Stimulated activated CD8-positive, alpha-beta memory T cell treated with anti-CD3 and anti-CD28 coated beads, Interleukin-2, amount 100 ng/mL, for 1 hour (primary cell): ENCODE data around the gene IL9.
"Not testable (repeated sequence)": the region's sequence is repeated elsewhere in the genome, so short reads cannot be mapped to it uniquely, and the experiment has no call there.

Experiments
- DNase-seq, 2 donors: peaks; one replicate each; pipeline ENCODE4 v3.0.0-alpha.2; 2020; ENCODE audit warnings: low read depth in 2 of 2

IL9 gene

DNA sequence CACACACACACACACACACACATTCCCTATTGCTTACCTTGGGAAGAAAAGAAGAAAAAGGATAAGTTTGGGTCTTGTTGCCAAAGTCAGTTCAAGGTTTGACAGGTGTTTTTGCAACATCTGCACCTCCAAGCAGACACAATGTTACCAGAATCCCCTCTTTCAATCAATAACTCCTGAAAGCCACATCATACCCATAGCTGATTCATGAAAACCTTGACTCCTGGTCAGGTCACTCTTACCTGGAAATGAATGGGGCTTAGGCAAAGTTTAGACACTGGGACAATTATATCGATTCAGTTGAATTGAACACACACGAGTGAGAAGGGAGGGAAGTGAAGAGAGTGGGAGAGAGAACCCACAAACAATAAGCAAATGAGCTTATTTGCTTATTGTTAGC is 27.0 kb downstream of the IL9 start:
- DNase-seq = no peak

DNA sequence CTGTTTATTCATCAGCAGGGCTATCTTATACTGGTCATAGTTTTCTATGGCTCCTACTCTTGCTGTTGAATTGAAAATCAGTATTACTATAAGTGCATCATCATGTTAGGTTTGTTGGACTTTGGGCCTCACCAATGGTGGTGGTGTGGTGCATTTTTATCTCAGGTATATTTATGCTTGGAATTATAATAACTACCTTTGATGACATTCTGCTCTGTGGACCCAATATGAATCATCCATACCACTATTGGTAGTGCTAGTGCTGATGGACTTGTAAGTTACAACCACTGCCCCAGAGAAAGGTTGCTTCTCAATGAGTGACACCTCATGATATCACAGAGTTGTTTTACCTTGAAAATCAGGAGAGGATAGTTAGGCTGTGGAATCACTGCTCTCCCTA is 28.0 kb downstream of the IL9 start:
- no peak for DNase-seq

DNA sequence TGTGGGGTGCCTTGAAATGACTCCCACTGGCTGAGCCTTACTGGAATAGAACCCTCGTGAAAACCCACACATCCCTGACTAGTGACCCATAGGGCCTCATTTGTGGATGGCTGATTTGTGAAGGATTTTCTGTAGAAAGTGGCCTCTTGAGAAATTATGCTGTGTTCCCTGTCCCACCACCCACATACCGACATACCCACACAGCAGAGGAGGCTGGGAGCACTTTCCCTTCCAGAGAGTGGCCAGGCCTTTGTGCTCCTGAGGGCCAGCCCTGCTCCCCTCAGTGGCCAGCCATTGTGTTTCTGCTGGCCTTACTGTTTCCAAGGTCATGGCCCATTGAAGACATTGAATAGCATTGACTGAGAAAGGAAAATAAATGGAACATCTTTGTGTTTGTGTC is 29.6 kb downstream of the IL9 start:
- DNase-seq = no peak

DNA sequence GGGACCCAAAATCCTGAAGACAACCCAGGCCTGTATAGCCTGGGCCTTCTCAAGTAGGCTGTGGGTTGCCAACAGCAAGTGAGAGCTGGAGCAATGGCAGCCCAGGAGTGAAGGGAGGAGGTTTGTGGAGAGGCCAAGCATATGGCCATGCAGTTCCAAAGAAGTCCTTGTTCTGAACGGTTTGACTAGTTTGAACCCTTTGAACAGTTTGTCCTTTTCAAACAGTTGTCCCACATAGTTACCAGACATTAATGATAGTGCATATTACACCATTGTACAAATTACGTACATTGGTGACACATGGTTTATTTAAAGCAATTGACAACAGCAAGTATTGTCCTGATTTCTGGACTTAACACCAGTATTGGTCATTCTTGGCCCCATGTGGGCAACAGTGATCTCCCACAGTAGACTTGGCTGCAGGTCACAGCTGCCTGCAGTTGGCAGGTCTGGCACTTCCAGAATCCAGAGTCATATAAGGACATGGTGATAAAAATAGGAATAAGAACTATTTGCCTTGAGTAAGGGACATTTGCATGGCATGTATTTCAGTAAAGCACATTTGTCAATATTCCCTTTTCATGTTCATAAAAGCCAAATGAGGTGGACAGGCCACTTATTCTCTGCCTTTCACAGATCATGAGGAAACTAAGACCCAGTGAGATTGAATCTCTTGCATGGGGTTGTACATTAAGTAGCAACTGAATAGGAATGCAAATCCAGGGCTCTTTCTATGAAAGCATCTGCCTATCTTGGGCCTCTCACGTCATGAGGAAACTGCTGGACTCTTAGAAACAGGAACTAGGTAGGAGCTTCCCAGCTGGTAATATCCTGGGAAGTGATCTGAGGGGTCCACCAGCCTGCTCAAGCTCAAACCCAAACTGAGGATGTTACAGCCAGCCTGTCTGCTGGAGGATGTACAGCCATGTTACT is 30.9 kb downstream of the IL9 start:
- DNase-seq = no peak

DNA sequence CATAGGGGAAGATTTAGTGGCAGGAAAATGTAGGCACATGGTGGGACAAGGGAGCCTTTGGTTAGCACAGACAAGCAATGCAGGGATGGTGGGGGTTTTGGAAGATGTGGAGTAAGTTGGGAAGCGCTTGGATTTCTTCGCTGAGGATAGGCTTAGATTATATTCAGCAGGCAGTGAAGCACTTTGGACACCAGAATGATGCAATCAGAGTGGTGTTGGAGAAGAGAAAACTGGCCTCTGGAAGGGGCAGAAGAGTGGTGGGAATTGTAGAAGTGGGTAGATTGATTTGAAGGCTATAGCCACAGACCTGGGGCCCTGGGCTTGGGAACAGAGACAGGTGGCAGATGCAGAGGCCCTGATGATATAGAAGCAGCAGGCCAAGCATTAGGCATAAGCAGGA is 32.9 kb downstream of the IL9 start:
- DNase-seq = no peak

DNA sequence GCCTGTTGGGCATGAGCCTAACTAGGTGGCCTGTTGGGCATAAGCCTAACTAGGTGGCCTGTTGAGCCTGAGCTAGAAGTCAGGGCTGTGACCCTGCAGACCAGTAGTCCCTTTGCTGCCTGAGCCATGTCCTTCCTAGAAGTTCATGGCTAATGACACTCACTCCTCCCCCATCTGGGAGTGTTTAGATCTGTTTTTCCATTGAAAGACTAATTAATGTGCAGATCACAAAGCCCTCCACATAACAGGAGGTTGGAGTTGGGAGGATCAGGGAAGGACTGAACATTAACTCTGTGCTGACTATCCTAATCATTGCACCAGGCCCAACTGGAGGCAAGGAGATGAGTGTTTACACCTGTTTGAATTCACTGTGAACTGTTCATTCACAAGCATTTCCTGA is 33.6 kb downstream of the IL9 start:
- no peak for DNase-seq

DNA sequence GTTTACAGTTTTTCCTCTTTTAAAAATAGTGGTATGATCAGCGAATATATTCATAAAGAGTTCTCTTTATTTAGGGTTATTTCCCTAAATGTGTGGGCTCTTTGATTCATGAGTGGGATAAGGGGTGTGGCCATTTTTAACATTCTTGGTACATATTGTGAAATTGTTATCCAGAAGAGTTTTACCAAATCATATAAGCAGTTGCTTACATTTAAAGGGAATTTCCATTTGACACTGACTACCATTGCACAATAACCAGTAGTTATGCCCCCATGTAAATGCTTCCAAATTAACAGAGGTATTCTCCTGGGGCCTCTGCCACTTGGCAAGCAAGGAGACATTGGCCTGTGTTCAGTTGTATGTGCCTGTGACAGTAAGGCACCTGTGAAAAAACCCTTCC is 34.0 kb downstream of the IL9 start:
- no peak for DNase-seq

DNA sequence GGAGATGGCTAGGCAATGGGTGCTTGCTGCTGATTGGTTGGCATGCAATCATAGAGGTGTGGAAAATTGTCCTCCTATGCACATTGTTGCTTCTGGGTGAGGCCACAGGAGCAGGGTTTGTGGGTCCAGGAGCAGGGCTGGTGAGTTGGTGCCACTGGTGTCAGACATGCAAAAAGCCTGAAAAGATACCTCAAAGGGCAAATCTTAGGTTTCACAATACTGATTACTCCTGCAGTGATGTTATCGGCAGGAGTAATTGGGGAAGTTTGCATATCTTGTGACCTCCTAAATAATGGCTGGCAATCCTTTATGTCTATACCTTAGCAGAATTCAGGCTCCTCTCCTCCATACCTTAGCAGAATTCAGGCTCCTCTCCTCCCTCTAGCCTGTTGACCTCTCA is 36.0 kb downstream of the IL9 start:
- DNase-seq = no peak

DNA sequence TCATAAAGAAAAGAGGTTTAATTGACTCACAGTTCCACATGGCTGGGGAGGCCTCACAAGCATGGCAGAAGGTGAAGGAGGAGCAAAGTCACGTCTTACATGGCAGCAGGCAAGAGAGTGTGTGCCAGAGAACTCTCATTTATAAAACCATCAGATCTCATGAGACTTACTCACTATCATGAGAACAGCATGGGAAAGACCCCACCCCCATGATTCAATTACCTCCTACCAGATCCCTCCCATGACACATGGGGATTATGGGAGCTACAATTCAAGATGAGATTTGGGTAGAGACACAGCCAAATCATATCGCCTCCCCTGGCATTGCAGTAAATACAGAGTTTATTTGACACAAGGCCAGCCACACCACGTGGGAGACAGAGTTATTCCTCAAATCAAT is 36.5 kb downstream of the IL9 start:
- DNase-seq = not testable (repeated sequence)

DNA sequence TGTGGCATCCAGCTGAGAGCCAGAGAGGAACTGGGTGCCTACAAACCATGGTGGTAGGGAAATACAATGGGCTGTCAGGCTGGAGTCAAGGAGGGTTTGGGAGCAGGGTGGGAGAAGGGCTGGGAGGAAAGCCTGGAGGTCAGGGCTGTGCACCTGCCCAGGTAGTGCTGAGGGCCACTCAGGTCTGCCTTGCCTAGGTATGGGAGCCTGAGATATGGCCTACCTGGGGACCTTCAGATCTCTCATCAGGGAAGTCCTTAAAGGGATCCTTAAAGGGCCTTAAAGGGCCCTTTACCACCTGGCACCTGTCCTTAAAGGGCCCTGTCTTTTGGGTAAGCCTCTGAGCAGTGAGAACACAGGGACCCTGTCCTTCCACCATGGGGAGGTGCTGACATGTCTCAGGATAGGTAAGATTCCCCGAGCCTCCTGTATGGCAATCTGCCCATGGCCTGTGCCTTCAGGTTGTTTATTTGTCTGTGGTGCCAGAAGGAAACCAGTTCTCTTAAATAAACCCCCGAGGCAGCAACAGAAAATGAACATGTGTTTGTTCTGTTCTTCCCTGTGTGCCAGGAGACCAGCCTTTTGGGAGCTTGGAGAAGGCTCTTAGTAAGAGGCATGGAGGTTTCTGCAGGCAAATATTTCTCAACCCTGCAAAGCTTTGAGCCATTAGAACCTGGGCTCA is 37.9 kb downstream of the IL9 start:
- DNase-seq = no peak

DNA sequence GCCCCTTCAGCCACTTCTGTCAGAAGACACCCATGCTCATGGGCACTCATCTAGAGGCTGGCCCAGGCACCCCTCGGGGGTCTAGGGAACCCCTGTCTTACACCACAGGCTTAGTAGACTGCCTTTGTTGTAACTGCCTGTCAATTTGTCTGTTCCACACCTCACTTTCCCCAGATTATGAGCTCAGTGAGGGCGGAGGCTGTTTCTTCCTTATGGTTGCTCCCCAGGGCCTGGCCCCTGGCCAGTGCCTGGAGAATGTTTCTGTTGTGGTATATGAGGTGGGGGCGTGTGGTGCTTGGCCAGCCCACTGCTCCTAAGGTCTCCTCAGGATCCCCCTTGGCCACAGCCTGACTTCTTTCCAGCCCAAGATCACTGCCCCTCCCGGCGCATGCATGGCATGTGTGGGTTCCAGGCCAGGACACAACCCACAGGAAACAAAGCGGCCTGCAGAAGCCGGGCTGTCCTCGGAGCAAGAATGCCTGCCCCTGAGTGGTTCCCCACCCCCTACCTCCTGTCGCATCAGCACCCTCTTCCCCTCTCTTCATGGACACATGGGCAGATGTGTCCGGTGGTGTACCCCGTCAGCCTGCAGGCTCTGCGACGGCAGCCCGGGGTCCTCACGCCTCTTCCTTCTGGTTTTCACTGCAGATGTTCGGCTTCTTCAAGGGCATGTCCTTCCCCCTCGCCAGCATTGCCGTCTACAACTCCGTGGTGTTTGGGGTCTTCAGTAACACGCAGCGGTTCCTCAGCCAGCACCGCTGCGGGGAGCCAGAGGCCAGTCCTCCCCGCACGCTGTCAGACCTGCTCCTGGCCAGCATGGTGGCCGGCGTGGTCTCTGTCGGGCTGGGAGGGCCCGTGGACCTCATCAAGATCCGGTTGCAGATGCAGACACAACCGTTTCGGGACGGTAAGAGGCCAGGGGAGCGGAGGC is 43.5 kb downstream of the IL9 start:
- DNase-seq = no peak

DNA sequence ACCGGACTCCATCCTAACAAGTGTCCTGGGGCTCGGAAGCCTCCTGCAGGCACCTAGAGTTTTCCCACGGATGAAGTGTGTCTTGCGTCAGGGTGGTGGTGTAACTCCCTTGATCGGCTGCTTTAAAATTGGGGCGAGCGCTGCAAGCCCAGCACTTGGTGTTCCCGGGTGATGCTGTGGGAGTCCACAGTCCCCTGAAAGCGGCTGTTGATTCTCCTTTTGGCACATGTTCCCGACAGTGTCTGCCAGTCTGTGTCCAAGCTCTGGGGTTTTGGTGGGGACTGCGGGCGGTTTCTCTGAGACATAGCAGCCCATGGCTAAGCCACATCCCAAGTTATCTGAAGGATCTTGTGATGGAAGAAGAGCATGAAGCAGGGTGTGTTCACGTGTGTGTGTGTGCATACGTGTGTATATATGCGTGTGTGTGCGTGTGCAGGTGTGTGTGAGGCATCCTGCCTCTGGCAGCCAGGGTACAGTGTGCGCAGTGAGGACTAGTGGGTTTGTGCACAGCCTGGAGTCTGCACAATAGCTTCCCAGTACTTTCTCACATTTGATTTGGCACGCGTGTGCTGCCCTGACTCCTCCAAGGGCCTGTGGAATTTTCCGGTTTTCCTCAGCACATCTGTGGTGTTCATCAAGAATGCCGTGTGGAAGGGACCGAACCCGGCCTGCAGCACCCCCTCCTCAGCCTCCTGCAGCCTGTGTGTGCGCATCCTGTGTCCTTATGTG is 44.3 kb downstream of the IL9 start:
- DNase-seq = no peak

DNA sequence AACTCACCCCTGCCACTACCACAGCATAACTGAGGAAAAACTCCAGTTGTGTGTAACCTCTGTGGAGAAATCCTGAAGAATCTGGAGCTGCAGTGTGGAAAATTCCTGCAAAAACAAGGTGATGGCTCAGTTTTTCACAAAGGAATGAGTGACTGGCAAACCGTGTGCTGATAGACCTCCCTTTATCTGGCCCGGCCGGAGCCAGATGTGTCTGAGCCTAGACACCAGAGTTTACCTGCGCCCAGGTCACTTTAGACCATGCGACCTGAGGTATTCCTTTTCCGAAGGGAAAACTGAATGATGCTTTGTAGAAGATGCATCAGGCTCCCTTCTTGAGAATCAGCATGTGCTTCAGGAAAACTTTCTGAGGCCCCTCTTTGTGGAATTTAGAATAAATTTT is 45.0 kb downstream of the IL9 start:
- DNase-seq = no peak

DNA sequence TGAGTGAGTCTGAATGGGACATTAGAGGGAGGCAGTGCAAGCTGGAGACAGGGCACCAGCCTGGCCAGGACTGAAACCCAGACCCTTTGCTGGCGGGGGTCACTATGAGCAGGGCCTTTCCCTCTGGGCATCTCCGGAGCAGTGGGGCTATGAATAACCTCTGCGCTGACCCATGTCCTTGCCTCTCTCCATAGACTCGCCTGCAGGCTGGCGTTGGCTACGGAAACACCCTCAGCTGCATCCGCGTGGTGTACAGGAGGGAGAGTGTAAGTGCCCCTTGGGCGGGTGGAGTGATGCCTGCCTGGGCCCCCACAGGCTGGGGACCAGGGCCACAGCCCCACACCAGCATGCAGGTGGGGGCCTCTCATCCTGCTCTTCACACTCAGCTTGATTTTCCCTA is 45.4 kb downstream of the IL9 start:
- no peak for DNase-seq

DNA sequence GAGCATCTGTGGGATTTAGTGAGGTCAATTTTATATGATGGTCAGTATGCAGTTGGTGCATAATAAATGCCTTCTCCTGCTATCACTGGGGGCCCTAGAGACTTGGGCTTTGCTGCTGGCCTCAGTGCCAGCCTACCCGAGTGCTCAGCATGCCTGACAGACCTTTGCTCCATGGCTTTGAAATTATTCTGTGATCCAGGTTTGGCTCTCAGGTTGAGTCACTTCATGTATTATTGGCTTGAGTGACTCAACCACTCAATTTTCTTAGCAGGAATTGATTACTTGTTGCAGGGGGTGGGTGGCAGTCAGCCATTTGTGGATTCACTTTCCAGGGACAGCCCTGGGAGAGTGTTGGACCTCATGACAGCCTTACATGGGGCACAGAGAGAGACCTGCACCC is 47.7 kb downstream of the IL9 start:
- DNase-seq = no peak

DNA sequence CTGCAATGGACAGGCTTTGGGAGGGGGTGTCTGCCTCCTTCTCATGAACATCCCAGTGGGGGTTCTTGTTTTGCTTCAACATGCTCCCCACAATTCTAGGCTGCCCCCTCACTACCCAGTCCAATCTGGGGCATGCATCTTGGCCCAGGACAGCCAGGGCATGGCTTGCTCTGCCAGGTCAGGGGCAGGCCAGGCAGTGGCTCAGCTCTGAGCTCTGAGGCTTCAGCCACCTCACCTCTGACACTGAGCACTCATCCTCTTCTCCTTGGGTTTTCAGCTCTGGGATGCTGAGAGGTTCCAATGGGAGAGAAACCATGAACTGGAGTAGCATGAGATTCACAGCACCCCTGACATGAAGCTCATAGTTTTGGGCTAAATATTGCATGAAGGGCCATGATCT is 49.3 kb downstream of the IL9 start:
- no peak for DNase-seq

DNA sequence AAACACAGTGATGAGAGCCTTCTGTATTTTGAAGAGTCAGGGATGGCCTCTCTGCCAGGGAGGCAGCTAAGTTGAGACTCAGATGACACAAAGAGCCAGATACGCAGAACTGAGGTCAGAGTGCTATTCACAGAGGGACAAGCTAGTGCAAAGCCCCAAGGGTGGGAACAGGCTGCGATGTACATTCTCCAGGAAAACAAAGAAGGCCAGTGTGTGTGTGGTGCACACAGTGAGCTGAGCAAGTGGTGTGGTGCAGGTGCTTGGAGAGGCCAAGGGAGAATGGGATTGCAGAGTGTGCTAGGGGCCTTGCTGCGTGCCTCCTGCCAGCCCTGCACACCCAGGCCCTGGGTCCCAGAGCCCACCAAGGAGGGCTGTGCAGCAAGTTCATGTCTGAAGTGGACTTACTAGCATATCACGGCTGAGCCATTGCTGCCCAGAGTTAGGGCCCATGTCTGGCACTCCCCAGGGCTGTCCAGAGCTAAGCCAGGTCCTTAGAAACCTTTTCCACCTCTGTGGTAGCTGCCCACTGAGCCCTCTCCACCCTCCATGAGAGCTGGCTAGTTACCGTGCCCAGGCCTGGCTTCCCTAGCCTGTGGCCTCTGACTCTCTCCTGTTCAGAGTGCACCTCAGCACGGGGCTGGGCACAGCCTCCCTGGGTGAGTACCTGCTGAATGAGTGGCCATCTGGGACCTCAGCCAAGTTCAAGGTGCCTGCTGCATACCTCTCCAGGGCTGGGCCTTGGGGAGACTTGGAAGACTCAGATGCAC is 51.9 kb downstream of the IL9 start:
- DNase-seq = no peak

DNA sequence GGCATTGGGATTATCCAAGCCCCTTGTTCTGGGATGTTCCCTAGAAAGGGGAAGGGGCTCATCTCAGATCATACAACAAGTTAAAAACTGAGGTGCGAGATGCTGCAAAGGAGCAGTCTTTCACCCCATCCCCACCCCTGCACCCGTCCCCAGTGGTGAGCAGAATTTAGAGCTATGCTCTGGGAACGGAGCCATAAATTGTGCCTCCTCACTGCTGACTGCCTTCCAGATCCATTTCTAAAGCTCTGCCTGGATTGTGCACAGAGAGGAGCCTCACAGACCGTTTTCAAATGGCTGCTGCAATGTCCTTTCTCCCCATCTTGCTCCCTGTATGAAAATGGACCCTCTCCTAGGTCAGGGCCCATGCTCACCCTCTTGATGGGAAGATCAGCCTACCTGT is 52.9 kb downstream of the IL9 start:
- no peak for DNase-seq
